HG02571 (cell line): ENCODE data around the gene IRF8.
A peak's percentile ranks its signal among the peaks of the same experiment; 100 is the strongest.
"Not testable (repeated sequence)": the region's sequence is repeated elsewhere in the genome, so short reads cannot be mapped to it uniquely, and the experiment has no call there.

Experiments
- ATAC-seq: cut with Tn5 transposase; IDR thresholded peaks from one replicate; pipeline ENCODE4 v1.9.1; 2021; ENCODE audit warnings: mild to moderate bottlenecking, moderate library complexity; ENCODE audit not compliant: unreplicated experiment

IRF8 gene

DNA sequence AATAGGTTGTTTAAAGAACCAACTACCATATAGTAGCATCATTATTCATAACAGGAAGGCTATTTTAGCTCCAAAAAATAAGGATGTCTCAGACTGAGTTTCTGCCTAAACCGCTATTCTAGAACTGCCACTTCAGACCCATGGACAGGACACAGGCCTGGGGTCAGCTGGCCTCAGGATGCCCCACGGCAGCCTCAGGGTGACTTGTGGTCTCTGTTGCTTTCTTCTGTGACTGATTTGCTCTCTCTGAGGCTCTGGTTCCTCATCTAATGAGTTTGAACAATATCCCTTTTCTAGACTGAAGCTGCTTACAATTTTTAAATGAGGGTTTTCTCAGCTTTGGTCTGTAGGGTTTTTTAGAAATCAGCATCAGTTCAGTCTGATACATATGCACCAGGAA is 31.8 kb upstream of the IRF8 start:
- ATAC-seq, result no peak

DNA sequence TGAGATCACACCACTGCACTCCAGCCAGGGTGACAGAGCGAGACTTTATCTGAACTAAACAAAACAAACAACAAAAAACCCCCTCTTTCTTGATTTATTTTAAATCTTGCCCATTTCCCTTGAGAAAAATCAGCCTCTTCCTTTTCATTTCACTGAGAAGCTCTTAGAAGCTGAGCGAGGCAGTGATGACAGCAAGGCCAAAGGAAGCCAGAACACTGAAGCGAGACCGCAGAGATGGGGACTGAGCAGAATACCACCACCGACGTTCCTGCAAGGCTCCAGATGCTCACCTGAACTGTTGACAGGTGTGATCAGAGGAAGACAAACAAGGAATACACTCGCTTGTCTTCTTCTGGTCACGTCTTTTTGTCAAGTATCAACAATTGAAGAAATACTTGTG is 30.5 kb upstream of the IRF8 start:
- ATAC-seq, result no peak

GRCh38 chr16:85869206-85869605 is 29.8 kb upstream of the IRF8 start:
- ATAC-seq, result no peak

GRCh38 chr16:85869785-85870558 is 29.0 kb upstream of the IRF8 start:
- no peak for ATAC-seq

GRCh38 chr16:85871756-85872155 is 27.2 kb upstream of the IRF8 start:
- ATAC-seq, result no peak

- no peak for ATAC-seq
These were observed 26.2 kb upstream of the IRF8 start for GRCh38 chr16:85872734-85873133.

- ATAC-seq, result no peak
These were observed 25.8 kb upstream of the IRF8 start for GRCh38 chr16:85873153-85873552.

- not testable (repeated sequence) for ATAC-seq
These were observed 24.9 kb upstream of the IRF8 start for GRCh38 chr16:85874031-85874430.

- ATAC-seq, result no peak
These were observed 20.6 kb upstream of the IRF8 start for GRCh38 chr16:85878407-85878806.

DNA sequence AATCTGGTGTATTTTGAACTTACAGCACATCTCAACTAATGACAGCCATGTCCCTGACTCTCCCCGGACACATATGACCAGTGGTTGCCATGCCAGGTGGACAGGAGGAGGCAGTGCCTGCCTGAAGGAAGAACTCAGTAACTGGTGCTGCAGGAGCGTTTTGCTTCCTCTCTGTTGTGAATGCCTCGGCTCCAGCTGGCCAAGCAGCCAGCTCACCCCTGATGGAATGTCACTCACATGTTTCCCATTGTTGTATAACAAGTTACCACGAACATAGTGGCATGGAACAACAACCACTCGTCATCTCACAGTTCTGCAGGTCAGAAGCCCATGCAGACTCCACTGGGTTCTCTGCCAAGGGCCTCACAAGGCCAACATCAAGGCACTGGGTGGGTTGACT is 20.1 kb upstream of the IRF8 start:
- ATAC-seq, result no peak

GRCh38 chr16:85879549-85879948 is 19.4 kb upstream of the IRF8 start:
- no peak for ATAC-seq

DNA sequence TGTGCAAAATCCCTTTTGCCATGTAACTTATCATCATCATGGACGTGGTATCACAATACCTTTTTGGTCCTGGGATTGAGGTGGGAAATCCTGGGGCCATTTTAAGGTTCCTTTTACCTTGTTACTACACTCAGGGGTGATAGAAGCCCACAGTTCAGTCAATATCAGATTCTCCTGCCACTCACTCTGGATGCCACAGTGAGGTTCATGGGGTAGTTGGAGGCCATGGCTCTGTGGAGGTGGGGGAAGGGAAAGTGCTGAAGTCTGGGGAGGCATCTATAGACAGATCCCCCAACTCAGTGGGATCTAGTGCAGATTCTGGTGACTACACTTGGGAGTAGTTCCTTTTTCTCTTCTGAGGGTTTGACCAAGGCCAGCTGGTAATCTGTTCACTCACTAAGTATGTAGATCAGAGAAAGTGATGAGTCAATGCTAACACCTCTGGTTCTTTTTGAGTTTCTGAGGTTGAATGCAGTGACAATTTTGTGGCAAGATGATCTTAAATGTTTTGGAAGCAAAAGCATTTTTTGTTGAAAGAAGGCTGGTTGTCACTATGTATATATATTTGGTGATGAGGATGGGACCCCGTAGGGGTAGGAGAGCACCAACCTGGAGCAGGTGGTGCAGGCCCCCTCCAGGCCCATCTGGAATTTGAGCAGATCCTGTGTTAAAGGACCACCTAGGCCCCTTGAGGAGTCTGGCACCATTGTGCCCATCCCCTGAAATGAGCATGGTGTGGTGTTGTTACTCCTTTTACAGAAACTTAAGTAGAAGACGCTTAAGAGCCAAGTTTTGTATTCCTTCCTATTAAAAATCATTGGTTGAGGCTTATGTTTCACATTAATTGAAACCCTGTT is 18.8 kb upstream of the IRF8 start:
- no peak for ATAC-seq

DNA sequence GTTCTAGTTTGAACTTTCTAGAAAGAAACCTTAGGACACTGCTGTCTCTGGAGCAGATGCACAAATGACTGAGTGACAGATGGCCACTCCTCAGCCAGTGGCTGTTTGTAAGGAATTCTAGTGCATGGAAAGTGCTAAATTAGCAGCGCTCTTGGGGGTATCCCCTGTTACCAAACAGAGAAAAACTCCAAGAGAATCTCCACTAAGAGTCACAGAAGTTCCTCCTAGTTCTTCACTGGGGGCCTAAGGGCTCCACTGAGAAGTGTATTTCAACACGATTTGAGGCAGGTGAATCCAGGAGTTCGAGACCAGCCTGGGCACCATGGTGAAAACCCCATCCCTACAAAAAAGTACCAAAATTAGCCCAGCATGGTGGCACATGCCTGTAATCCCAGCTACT is 18.1 kb upstream of the IRF8 start:
- ATAC-seq, result no peak

GRCh38 chr16:85881436-85881835 is 17.5 kb upstream of the IRF8 start:
- no peak for ATAC-seq

- no peak for ATAC-seq
These were observed 16.7 kb upstream of the IRF8 start for GRCh38 chr16:85882181-85882810.

GRCh38 chr16:85883813-85884212 is 15.1 kb upstream of the IRF8 start:
- no peak for ATAC-seq

DNA sequence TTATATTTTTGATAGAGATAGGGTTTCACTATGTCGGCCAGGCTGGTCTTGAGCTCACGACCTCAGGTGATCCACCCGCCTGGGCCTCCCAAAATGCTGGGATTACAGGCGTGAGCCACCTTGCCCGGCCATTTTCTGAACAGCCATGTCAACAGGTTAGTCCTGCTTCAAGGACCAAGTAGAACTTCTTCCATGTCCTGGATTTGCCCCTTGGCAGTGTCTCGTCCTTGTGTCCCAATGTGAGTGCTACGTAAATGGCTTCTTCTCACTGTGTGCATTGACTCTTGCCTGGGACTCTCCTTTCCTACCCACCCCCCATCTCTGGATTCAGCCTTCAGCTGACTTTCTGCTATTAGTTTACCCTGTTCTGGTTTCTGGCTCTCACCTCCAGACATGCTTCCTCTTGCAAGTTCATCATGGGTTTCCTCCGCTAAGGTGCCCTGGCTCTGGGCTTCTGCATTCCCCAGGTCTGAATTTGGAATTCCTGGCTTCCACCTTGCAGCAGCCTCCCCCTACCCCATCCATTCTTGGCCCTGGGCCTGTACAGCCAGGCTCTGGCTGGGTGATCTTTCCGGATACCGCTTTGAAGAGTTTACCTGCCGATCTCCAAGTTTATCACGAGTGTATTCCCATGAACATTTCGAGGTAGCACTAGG is 14.0 kb upstream of the IRF8 start:
- no peak for ATAC-seq

DNA sequence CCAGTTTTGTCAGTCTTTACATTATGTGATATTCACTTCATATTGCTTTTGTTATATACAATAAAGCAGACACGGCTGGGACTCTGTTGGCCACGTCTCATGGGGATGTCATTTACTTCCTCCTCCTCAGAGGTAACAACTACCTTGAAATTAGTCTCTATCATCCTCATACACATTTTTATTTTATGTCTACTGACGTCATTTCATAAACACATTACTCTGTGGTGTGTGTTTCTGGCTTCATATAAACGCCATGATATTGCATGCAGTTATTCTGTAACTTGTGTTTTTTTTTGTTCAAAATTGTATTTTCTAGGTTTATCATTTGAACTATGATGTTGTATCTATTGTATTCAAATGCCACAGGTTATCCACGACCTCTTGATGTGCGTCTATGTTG is 13.4 kb upstream of the IRF8 start:
- ATAC-seq, result no peak

GRCh38 chr16:85888405-85889331 is 10.3 kb upstream of the IRF8 start:
- ATAC-seq, result peak; percentile 85
